Transverse colon (tissue), 3 donors: ENCODE measurements around the gene PILRA.

ENCODE experiments used
- CTCF ChIP-seq, 5 experiments: fragments of 200-600 bp in 3 of 5; fragments of 450-650 bp in 2 of 5; sonication (generic) in 3 of 5; IDR thresholded peaks; 1 replicate in 2 of 5; 2 replicates in 3 of 5; pipeline ENCODE4 v1.5.1; 2016 to 2017; ENCODE audit warnings: antibody characterized with exemption in 5 of 5, inconsistent platforms in 3 of 5, mild to moderate bottlenecking in 2 of 5, moderate library complexity in 1 of 5
- POLR2A ChIP-seq: fragments of 450-650 bp; IDR thresholded peaks from one replicate; pipeline ENCODE4 v1.6.1; 2016; ENCODE audit warnings: antibody characterized with exemption, mild to moderate bottlenecking, moderate library complexity

GRCh38 chr7:100432053-100432452 lies 58.8 kb downstream of the PILRA start:
- TF ChIP-seq CTCF (IDR thresholded peaks at IDR 0.05), result no peak
- TF ChIP-seq POLR2A, result no peak
